SJSA1 (cell line): ENCODE measurements around the gene TSPAN12. TPM values are rescaled to one million over a fixed set of nuclear protein-coding genes. Genes with fewer than 3 reads are reported as not detected.
"Not testable (repeated sequence)": the region's sequence is repeated elsewhere in the genome, so short reads cannot be mapped to it uniquely, and the experiment has no call there.

Experiments
- DNase-seq, 2 experiments: peaks; one replicate each; pipeline ENCODE4 v3.0.0-alpha.2; 2015 to 2020; ENCODE audit warnings: low spot score in 2 of 2, low read depth in 1 of 2
- H3K27ac ChIP-seq: fragments of 250-450 bp; sonication (Bioruptor Pico); 2 replicates; pipeline ENCODE4 v1.5.1; 2020; ENCODE audit warnings: mild to moderate bottlenecking, moderate library complexity
- H3K27me3 ChIP-seq: fragments of 250-450 bp; sonication (Bioruptor Pico); replicated peaks from 2 replicates; pipeline ENCODE4 v1.5.1; 2020; ENCODE audit warnings: mild to moderate bottlenecking, moderate library complexity
- H3K36me3 ChIP-seq: fragments of 250-450 bp; sonication (Bioruptor Pico); 2 replicates; pipeline ENCODE4 v1.5.1; 2020; ENCODE audit warnings: mild to moderate bottlenecking
- H3K4me1 ChIP-seq: fragments of 250-450 bp; sonication (Bioruptor Pico); replicated peaks from 2 replicates; pipeline ENCODE4 v1.6.1; 2021; ENCODE audit warnings: mild to moderate bottlenecking
- H3K4me3 ChIP-seq: fragments of 250-450 bp; sonication (Bioruptor Pico); 2 replicates; pipeline ENCODE4 v1.5.1; 2020; ENCODE audit warnings: mild to moderate bottlenecking
- H3K9me3 ChIP-seq: fragments of 250-450 bp; sonication (Bioruptor Pico); replicated peaks from 2 replicates; pipeline ENCODE4 v1.5.1; 2020; ENCODE audit warnings: mild to moderate bottlenecking
- total RNA-seq: library from RNA; depleted of rRNA; stranded (reverse); fragments of >200 nt; shearing (Covaris generic); gene quantifications from 2 replicates; pipeline ENCODE4 v1.2.3, GENCODE V29; 2014; rRNA removed

TSPAN12 gene, protein sequence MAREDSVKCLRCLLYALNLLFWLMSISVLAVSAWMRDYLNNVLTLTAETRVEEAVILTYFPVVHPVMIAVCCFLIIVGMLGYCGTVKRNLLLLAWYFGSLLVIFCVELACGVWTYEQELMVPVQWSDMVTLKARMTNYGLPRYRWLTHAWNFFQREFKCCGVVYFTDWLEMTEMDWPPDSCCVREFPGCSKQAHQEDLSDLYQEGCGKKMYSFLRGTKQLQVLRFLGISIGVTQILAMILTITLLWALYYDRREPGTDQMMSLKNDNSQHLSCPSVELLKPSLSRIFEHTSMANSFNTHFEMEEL
- 1.8 and 2.3 TPM in 2 replicates for total RNA-seq

DNA sequence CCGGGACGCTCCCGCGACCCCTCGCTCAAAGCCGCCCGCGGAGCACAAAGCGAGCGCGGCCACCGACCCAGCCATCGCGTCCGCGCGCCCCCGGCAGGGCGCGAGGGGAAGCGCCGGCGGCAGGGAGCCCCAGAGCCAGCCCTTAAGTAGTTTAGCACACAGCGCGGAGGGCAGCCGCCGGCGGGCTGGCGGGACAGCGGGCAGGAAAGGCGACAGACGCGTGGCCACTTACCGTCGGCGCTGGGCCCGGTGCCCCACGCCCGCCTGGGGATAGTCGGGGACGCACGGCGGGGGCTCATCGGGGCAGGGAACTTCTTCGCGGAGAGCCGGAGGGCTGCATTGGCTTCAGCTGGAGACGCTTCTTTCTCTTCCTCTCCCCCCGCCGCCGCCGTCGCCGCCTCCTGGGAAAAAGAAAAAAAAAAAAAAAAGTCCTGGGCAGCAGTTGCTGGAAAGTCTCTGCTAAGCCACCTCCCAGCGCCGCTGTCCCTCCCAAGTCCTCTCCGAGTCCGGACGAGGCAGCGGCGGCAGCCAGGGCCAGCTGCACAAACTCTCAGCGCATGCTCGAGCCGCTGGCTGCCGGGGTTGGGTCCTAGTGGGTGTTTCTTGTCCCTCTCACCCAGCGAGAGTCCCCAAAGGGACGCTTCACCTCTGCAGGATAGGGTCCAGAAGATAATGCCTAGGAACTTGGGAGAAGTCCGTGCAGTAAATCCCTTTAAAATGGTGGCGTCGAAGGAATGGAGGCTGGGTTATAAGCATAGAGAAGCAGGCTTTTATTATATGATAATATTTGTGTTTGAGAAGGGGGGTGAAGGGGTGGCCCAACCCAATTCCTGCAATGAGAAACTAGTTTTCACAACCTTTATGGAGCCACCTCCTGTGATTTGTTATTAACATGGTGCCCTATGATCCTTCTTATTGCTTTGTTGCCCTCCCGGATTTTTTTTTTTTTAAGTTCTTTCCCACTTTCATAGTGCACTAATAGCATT, at the start of gene TSPAN12:
Gene TSPAN12 (minus strand): TSS at position 557 of the 986 bp plus-strand sequence. CDS start 1,381 bp downstream, outside the sequence.
- no peaks in the 10 kb centered on the region for H3K9me3 ChIP-seq
- peaks cover 10% of the 10 kb centered on the region for H3K4me1 ChIP-seq
- peak; percentile 78 to 85 for DNase-seq
- no peaks in the 10 kb centered on the region for H3K36me3 ChIP-seq
- no peak within 1 kb of the TSS for H3K27ac ChIP-seq
- peaks cover 13% of the 10 kb centered on the region for H3K27me3 ChIP-seq
- peak within 1 kb of the TSS; percentile 51 for H3K4me3 ChIP-seq

DNA sequence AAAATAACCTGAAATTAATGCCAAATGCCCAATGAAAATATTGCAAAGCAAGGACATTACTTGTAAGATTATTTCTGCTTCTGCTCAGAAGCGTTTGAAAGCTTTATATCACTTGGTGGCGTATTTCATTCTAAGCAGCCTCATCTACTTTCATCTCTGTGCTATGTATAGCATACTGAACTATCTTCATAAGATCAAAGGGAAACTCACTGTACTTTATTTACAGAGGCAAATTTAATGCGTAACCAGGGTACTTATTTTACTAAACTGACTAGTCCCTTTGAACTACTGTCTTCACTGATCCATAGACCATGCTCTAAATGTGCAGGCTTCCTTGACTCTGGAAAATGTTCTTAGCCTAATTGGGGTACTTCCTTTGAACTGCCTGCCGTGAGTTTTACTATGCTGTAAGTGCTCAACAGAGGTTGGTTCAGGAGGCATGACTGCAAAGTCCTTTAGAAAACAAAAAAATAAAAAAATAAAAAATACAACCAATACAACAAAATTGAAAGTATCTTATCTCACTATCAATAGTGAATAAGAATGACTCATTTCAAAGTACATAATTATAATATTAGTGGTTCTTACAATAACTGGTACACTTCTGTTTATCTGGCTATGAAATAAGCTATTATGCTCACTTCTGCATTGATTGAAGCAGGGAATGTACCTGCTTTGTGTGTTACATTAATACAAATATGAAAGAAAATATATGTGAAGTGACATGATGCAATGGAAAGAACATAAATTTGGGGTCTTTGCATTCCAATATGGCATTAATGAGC, 41.0 kb upstream of the TSPAN12 start:
- H3K9me3 ChIP-seq: no peaks in the 10 kb centered on the region; the same call in 1 of the 2 replicates
- H3K27me3 ChIP-seq: no peaks in the 10 kb centered on the region; the same call in none of the 2 replicates
- H3K36me3 ChIP-seq: no peaks in the 10 kb centered on the region
- H3K4me3 ChIP-seq: no peak overlapping the region
- H3K27ac ChIP-seq: no peak overlapping the region
- DNase-seq: no peak
- H3K4me1 ChIP-seq: no peaks in the 10 kb centered on the region

DNA sequence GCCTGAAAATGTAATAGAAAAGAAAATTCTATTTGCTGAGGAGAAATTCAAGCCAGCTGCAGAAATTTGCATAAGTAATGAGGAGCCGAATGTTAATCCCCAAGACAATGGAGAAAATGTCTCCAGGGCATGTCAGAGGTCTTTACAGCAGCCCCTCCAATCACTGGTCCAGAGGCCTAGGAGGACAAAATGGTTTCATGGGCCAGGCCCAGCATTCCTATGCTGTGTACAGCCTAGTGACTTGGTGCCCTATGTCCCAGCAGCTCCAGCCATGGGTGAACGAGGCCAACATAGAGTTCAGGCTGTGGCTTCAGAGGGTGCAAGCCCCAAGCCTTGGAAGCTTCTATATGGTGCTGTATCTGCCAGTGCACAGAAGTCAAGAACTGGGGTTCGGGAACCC, 37.3 kb upstream of the TSPAN12 start:
- not testable (repeated sequence) for H3K27me3 ChIP-seq, H3K36me3 ChIP-seq, H3K4me3 ChIP-seq, H3K9me3 ChIP-seq, DNase-seq, H3K27ac ChIP-seq, H3K4me1 ChIP-seq

DNA sequence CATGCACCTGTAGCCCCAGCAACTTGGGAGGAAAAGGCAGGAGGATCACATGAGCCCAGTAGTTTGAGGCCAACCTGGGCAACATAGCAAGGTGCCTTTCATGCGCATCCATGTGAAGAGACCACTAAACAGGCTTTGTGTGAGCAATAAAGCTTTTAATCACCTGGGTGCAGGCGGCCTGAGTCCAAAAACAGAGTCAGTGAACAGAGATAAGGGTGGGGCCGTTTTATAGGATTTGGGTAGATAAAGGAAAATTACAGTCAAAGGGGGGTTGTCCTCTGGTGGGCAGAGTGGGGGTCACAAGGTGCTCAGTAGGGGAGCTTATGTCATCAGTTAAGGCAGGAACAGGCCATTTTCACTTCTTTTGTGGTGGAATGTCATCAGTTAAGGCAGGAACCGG, 27.7 kb upstream of the TSPAN12 start:
- H3K4me3 ChIP-seq, H3K36me3 ChIP-seq, H3K4me1 ChIP-seq, DNase-seq, H3K27ac ChIP-seq, H3K9me3 ChIP-seq, H3K27me3 ChIP-seq: not testable (repeated sequence)

DNA sequence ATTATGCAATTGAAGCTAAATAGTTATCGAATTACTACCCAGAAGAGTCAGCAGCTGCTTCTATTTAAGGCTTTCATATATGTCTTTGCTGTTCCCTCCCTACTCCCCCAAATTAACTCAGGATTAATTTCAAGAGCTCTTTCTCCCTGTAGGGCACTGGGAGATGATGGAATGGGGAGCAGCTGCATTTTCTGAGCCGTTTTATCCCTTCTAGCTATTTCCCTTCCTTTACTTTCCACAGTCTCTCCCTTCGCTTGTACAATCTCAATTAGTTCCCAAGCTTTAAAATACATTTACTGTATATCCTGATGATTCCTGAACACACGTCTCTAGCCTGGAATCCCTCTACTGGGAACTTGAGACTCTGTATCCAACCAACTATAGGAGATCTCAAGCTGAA, 19.8 kb upstream of the TSPAN12 start:
- Histone ChIP-seq H3K27ac (no peak overlapping the region), H3K4me1 (no peaks in the 10 kb centered on the region), H3K36me3 (no peaks in the 10 kb centered on the region), H3K27me3 (peaks cover 19% of the 10 kb centered on the region; the same call in 1 of the 2 replicates), H3K4me3 (no peak overlapping the region), H3K9me3 (no peaks in the 10 kb centered on the region)
- no peak for DNase-seq

DNA sequence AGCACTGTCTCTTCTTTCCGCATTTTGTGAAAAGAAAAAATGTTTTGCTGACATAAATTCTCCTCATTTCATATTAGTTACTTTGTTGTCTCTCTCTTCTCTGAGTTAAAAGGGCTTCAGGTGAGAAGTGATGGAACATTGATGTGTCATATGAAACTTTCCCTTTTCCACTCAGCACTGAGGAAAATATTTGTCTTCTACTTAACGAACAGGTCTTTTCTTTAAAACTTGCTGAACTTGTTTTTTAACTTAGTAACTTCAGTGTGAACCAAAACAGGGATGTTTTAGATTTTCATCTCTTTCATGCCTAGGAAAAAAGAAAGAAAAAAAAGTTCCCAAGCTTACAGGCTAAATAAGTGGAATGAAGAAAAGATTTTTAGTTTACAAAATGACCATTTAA, 19.0 kb upstream of the TSPAN12 start:
- Histone ChIP-seq H3K4me1 (no peaks in the 10 kb centered on the region), H3K9me3 (no peaks in the 10 kb centered on the region), H3K27ac (no peak overlapping the region), H3K4me3 (no peak overlapping the region), H3K36me3 (no peaks in the 10 kb centered on the region), H3K27me3 (peaks cover 16% of the 10 kb centered on the region; the same call in 1 of the 2 replicates)
- DNase-seq: no peak

DNA sequence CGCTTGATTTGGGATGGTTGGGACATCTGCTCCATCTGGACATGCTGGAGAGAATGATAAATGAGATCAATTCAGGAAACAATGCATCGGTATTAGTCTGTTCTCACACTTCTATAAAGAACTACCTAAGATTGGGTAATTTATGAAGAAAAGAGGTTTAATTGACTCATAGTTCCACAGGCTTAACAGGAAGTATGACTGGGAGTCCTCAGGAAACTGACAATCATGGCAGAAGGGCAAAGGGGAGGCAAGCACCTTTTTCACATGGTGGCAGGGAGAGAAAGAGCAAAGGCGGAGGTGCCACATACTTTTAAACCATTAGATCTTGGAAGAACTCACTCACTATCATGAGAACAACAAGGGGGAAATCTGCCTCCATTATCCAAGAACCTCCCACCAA, 16.8 kb upstream of the TSPAN12 start:
- Histone ChIP-seq H3K4me1 (no peaks in the 10 kb centered on the region), H3K27me3 (peaks cover 19% of the 10 kb centered on the region; the same call in 1 of the 2 replicates), H3K4me3 (no peak overlapping the region), H3K36me3 (no peaks in the 10 kb centered on the region), H3K27ac (no peak overlapping the region), H3K9me3 (no peaks in the 10 kb centered on the region)
- no peak for DNase-seq

DNA sequence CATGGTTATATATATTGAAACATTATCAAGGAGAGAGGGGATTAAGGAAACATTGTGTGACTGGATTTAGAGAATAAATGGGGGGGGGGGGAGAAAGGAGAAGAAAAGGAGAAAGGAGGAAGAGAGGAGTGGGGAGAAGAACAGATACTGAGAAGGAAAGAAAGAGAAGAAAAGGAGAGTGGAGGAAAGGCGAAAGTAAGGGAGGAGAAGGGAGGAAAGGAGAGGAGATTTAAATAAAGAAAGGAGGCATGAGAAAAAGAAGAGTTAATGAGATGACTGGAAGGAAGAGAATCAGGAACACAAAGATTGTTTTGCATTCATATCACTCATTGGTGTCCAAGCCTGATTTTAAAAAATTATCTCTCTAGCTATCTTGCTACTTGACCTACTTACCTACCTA, 16.1 kb upstream of the TSPAN12 start:
- Histone ChIP-seq H3K27me3 (peaks cover 17% of the 10 kb centered on the region; the same call in 1 of the 2 replicates), H3K4me3 (no peak overlapping the region), H3K36me3 (no peaks in the 10 kb centered on the region), H3K27ac (no peak overlapping the region), H3K9me3 (no peaks in the 10 kb centered on the region), H3K4me1 (no peaks in the 10 kb centered on the region)
- no peak for DNase-seq

DNA sequence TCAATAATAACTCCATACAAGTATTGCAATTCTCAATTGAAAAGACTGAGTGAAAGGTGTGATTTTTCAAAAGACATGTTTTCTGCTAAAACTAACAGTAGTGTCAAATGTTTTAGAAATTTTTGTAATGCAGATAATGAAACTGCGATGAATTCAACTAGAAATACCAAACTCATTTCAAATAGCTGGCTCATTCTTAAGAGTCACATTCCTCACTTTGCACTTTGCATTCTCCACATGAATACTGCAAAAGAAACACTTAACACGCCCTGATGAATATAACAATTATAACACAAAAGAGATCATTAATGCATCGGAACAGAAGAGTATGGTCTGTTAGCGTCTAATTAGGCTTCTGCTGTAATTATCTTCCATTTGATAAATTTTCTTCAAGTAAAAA, 15.5 kb upstream of the TSPAN12 start:
- Histone ChIP-seq H3K9me3 (no peaks in the 10 kb centered on the region), H3K4me3 (no peak overlapping the region), H3K27me3 (peaks cover 12% of the 10 kb centered on the region; the same call in 1 of the 2 replicates), H3K4me1 (no peaks in the 10 kb centered on the region), H3K36me3 (no peaks in the 10 kb centered on the region), H3K27ac (no peak overlapping the region)
- no peak for DNase-seq

DNA sequence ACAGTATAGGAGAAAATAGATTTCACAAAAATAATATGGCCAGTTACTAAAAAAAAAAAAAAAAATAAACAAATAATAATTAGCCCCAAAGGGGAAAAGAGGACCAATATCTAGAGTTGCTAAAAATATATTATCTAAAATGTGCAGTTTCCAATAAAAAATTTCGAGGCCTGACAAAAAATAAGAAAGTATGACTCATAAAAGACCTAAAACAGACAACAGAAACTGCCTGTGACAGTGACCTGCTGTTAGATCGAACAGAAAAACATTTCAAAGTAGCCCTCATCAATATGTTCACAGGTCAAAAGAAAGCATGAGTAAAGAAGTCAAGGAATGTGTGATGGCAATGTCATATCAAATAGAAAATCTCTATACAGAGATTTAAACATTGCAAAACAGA, 11.8 kb upstream of the TSPAN12 start:
- H3K27me3 ChIP-seq: peaks cover 11% of the 10 kb centered on the region
- H3K4me1 ChIP-seq: no peaks in the 10 kb centered on the region
- H3K36me3 ChIP-seq: no peaks in the 10 kb centered on the region
- no peaks in the 10 kb centered on the region for H3K9me3 ChIP-seq
- H3K27ac ChIP-seq: no peak overlapping the region
- no peak overlapping the region for H3K4me3 ChIP-seq
- DNase-seq: no peak

DNA sequence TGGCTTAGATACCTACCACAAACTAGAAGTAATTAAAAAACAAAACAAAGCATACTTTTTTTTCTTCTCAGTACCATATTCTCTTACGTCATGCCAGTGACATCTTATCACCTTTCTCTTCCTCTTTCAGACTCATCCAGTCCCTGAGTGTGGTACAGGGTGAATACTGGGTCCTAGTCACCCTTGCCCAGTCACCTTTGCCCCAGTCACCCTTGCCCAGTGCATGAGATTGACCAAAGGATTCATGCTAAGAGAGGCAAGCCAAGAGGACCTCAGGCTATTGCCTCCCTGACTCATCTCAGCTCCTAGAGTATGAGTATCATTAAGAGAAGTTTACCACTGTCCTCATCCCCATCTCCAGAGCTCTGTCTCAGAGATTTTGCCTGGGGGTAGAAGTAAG, 10.0 kb upstream of the TSPAN12 start:
- no peaks in the 10 kb centered on the region for H3K4me1 ChIP-seq
- no peak overlapping the region for H3K27ac ChIP-seq
- no peak overlapping the region for H3K4me3 ChIP-seq
- no peaks in the 10 kb centered on the region for H3K36me3 ChIP-seq
- no peaks in the 10 kb centered on the region for H3K9me3 ChIP-seq
- peaks cover 16% of the 10 kb centered on the region; the same call in 1 of the 2 replicates for H3K27me3 ChIP-seq
- no peak for DNase-seq

DNA sequence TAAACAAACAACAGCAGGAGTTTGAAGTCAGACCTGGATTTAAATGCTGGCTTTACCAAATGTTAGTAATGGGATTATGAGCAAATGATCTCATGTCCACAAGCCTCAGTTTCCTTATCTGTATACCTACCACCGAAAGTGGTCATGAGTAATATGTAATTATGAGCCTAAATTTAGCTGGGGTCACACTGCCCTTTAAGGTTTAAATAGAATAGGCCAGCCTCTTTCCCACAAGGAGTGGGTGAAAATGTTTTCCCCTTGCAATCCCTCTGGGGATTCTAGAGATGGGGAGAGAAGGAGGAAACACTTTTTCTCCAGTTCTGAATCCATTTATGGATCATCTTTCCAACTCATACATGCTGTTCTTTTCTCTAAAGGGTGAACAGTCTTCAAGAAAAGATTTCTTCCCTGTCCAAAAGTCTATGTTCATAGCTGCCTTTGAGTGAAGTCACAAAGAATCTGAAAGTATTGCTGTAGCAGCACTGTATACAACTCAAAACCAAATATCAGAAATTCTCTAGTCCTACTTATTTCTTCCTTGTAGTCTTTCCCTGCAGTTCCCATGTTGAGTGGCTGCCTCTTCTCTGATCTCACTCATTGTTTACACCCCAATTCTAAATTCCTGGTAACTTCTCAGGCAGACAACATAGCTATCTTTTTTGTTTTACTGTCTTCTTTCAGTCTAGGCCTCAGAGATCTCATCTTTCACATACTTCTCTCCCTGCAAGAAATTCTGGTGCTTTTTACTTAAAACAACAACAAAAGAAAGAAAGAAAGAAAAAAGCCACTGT, 7.4 kb upstream of the TSPAN12 start:
- Histone ChIP-seq H3K36me3 (no peaks in the 10 kb centered on the region), H3K27ac (no peak overlapping the region), H3K27me3 (peaks cover 15% of the 10 kb centered on the region), H3K4me1 (no peaks in the 10 kb centered on the region), H3K9me3 (no peaks in the 10 kb centered on the region), H3K4me3 (no peak overlapping the region)
- no peak for DNase-seq
